Activated T-helper 17 cell treated with anti-CD3 and anti-CD28 coated beads, Interleukin-2, amount 50 U/mL, for 72 hours (primary cell): ENCODE data around the gene PALM. TPM values are rescaled to one million over a fixed set of nuclear protein-coding genes. Genes with fewer than 3 reads are reported as not detected.
"Not testable (repeated sequence)": the region's sequence is repeated elsewhere in the genome, so short reads cannot be mapped to it uniquely, and the experiment has no call there.

ENCODE experiments used
- ATAC-seq: fragments of 150-1000 bp; cut with Tn5 transposase; replicated peaks from 2 replicates; pipeline ENCODE4 v1.10.0; 2021; ENCODE audit warnings: mild to moderate bottlenecking, moderate library complexity
- H3K27ac Mint-ChIP-seq: one replicate; pipeline ENCODE4 v1.8.0; 2022; ENCODE audit warnings: mixed read lengths
- H3K27me3 Mint-ChIP-seq: one replicate; pipeline ENCODE4 v1.8.0; 2022; ENCODE audit warnings: mixed read lengths
- H3K36me3 Mint-ChIP-seq: one replicate; pipeline ENCODE4 v1.8.0; 2022; ENCODE audit warnings: low read depth, mild to moderate bottlenecking, mixed read lengths
- H3K4me1 Mint-ChIP-seq: one replicate; pipeline ENCODE4 v1.8.0; 2022; ENCODE audit warnings: mixed read lengths
- H3K4me3 Mint-ChIP-seq: one replicate; pipeline ENCODE4 v1.8.0; 2022; ENCODE audit warnings: mild to moderate bottlenecking, mixed read lengths
- H3K9me3 Mint-ChIP-seq: one replicate; pipeline ENCODE4 v1.8.0; 2022; ENCODE audit warnings: mixed read lengths
- total RNA-seq, 2 donors: library from RNA; stranded (reverse); gene quantifications; one replicate each; pipeline ENCODE4 v1.2.3, GENCODE V29; 2022

Gene PALM
- total RNA-seq, 2 donors from 2014 or later: 0.26 TPM; not detected in 1

- ATAC-seq: no peak
- no peak overlapping the region for H3K4me3 Mint-ChIP-seq
- no peaks in the 10 kb centered on the region for H3K4me1 Mint-ChIP-seq
- H3K36me3 Mint-ChIP-seq: no peaks in the 10 kb centered on the region
- H3K27me3 Mint-ChIP-seq: no peaks in the 10 kb centered on the region
- H3K9me3 Mint-ChIP-seq: no peaks in the 10 kb centered on the region
- H3K27ac Mint-ChIP-seq: peak overlapping the region; percentile 54
These were observed 21.1 kb upstream of the PALM start for GRCh38 chr19:687569-688166.

GRCh38 chr19:688214-688613 is 20.5 kb upstream of the PALM start:
- Mint-ChIP-seq H3K27me3 (no peaks in the 10 kb centered on the region), H3K27ac (peak overlapping the region; percentile 54), H3K4me3 (no peak overlapping the region), H3K36me3 (no peaks in the 10 kb centered on the region), H3K4me1 (no peaks in the 10 kb centered on the region), H3K9me3 (no peaks in the 10 kb centered on the region)
- ATAC-seq: no peak

- ATAC-seq: no peak
- no peak overlapping the region for H3K4me3 Mint-ChIP-seq
- H3K4me1 Mint-ChIP-seq: no peaks in the 10 kb centered on the region
- no peak overlapping the region for H3K27ac Mint-ChIP-seq
- no peaks in the 10 kb centered on the region for H3K36me3 Mint-ChIP-seq
- no peaks in the 10 kb centered on the region for H3K27me3 Mint-ChIP-seq
- no peaks in the 10 kb centered on the region for H3K9me3 Mint-ChIP-seq
These were observed 19.7 kb upstream of the PALM start for GRCh38 chr19:688992-689391.

GRCh38 chr19:690203-690602 is 18.5 kb upstream of the PALM start:
- H3K36me3 Mint-ChIP-seq: no peaks in the 10 kb centered on the region
- H3K27me3 Mint-ChIP-seq: no peaks in the 10 kb centered on the region
- H3K27ac Mint-ChIP-seq: no peak overlapping the region
- H3K9me3 Mint-ChIP-seq: no peaks in the 10 kb centered on the region
- no peak for ATAC-seq
- H3K4me1 Mint-ChIP-seq: no peaks in the 10 kb centered on the region
- H3K4me3 Mint-ChIP-seq: no peak overlapping the region

GRCh38 chr19:694481-695351 is 14.0 kb upstream of the PALM start:
- no peak for ATAC-seq
- Mint-ChIP-seq H3K9me3 (no peaks in the 10 kb centered on the region), H3K36me3 (no peaks in the 10 kb centered on the region), H3K4me3 (no peak overlapping the region), H3K27ac (no peak overlapping the region), H3K4me1 (no peaks in the 10 kb centered on the region), H3K27me3 (peaks cover 3% of the 10 kb centered on the region)

GRCh38 chr19:695352-695949 is 13.3 kb upstream of the PALM start, which contains the start of gene PRSS57:
Gene PRSS57 (minus strand): TSS chr19:695452. CDS start chr19:695430, 22 bp downstream.
- Mint-ChIP-seq H3K36me3 (no peaks in the 10 kb centered on the region), H3K9me3 (no peaks in the 10 kb centered on the region), H3K27me3 (peaks cover 3% of the 10 kb centered on the region), H3K27ac (no peak within 1 kb of the TSS), H3K4me1 (no peaks in the 10 kb centered on the region), H3K4me3 (no peak within 1 kb of the TSS)
- no peak for ATAC-seq

- not testable (repeated sequence) for H3K4me1 Mint-ChIP-seq, H3K27ac Mint-ChIP-seq
These were observed 10.2 kb upstream of the PALM start for GRCh38 chr19:698529-698928.

GRCh38 chr19:699885-700284 is 8.8 kb upstream of the PALM start:
- H3K4me1 Mint-ChIP-seq, H3K4me3 Mint-ChIP-seq, H3K27me3 Mint-ChIP-seq, H3K9me3 Mint-ChIP-seq, H3K36me3 Mint-ChIP-seq, H3K27ac Mint-ChIP-seq, ATAC-seq: not testable (repeated sequence)

More at GRCh38 chr19:698529-698928, 10.2 kb upstream of the PALM start:
- ATAC-seq, H3K36me3 Mint-ChIP-seq, H3K9me3 Mint-ChIP-seq, H3K27me3 Mint-ChIP-seq, H3K4me3 Mint-ChIP-seq: not testable (repeated sequence)

- not testable (repeated sequence) for H3K9me3 Mint-ChIP-seq, H3K27me3 Mint-ChIP-seq, H3K36me3 Mint-ChIP-seq, ATAC-seq, H3K27ac Mint-ChIP-seq, H3K4me1 Mint-ChIP-seq
- peak overlapping the region; percentile 14 for H3K4me3 Mint-ChIP-seq
These were observed 5.9 kb upstream of the PALM start for GRCh38 chr19:702847-703246.

GRCh38 chr19:703329-703650 is 5.4 kb upstream of the PALM start:
- H3K9me3 Mint-ChIP-seq: no peaks in the 10 kb centered on the region
- peak overlapping the region; percentile 14 for H3K4me3 Mint-ChIP-seq
- no peak for ATAC-seq
- H3K27me3 Mint-ChIP-seq: peaks cover 5% of the 10 kb centered on the region
- H3K27ac Mint-ChIP-seq: peak overlapping the region; percentile 16
- H3K4me1 Mint-ChIP-seq: no peaks in the 10 kb centered on the region
- H3K36me3 Mint-ChIP-seq: no peaks in the 10 kb centered on the region

GRCh38 chr19:703651-704446 is 4.9 kb upstream of the PALM start:
- H3K4me1 Mint-ChIP-seq: no peaks in the 10 kb centered on the region
- peak; percentile 76 for ATAC-seq

GRCh38 chr19:704447-704741 is 4.3 kb upstream of the PALM start:
- Mint-ChIP-seq H3K4me3 (no peak overlapping the region), H3K36me3 (no peaks in the 10 kb centered on the region), H3K4me1 (no peaks in the 10 kb centered on the region), H3K27me3 (peaks cover 5% of the 10 kb centered on the region), H3K27ac (no peak overlapping the region), H3K9me3 (no peaks in the 10 kb centered on the region)
- ATAC-seq: no peak

More at GRCh38 chr19:703651-704446, 4.9 kb upstream of the PALM start:
- H3K27ac Mint-ChIP-seq: peak overlapping the region; percentile 16
- H3K27me3 Mint-ChIP-seq: peaks cover 5% of the 10 kb centered on the region
- peak overlapping the region; percentile 14 for H3K4me3 Mint-ChIP-seq
- no peaks in the 10 kb centered on the region for H3K9me3 Mint-ChIP-seq
- H3K36me3 Mint-ChIP-seq: no peaks in the 10 kb centered on the region

- Mint-ChIP-seq H3K9me3 (no peaks in the 10 kb centered on the region), H3K36me3 (no peaks in the 10 kb centered on the region), H3K4me1 (no peaks in the 10 kb centered on the region), H3K27ac (no peak overlapping the region), H3K4me3 (no peak overlapping the region), H3K27me3 (peaks cover 5% of the 10 kb centered on the region)
- no peak for ATAC-seq
These were observed 645 bp downstream of the PALM start for GRCh38 chr19:709196-709964.

GRCh38 chr19:709965-710571 is 1.3 kb downstream of the PALM start:
- Mint-ChIP-seq H3K4me3 (no peak overlapping the region), H3K9me3 (no peaks in the 10 kb centered on the region), H3K27me3 (peaks cover 5% of the 10 kb centered on the region), H3K4me1 (no peaks in the 10 kb centered on the region), H3K27ac (no peak overlapping the region), H3K36me3 (no peaks in the 10 kb centered on the region)
- no peak for ATAC-seq
